Sciatic nerve (tissue), 2 donors: ENCODE results near the gene MAST4. TPM values are rescaled to one million over a fixed set of nuclear protein-coding genes. Genes with fewer than 3 reads are reported as not detected.
A peak's percentile ranks its signal among the peaks of the same experiment; 100 is the strongest.

Experiments
- ATAC-seq: fragments of 200-7000 bp; cut with Tn5 transposase; one replicate; pipeline ENCODE4 v1.9.1; 2020; ENCODE audit warnings: mild to moderate bottlenecking, moderate library complexity
- DNase-seq: peaks from one replicate; pipeline ENCODE4 v3.0.0-alpha.2; 2020; ENCODE audit warnings: low spot score
- intact Hi-C: fragments of 100-400 bp; cut with DNase I; formaldehyde crosslinking; loops from one replicate; pipeline ENCODE4 v1.14.2; 2022
- total RNA-seq: library from RNA; stranded (reverse); fragmentation: NEBNext Ultra II Directional; extraction: Animal tissue kit (Norgen Biotek cat#: 25700); gene quantifications from one replicate; pipeline ENCODE4 v1.2.1, GENCODE V29; 2021
- donor health status: DM: no; HTN: no; CAD: no.
- donor health status: DM: no; HTN: no; CAD: no.

MAST4 gene
- total RNA-seq, 1 donor from 2014 or later, result 47.9 TPM

GRCh38 chr5:67058998-67059743 is 463.0 kb downstream of the MAST4 start:
- intact Hi-C loops, result no loop called here
- DNase-seq, result no peak
- peak; percentile 61 for ATAC-seq

GRCh38 chr5:67059744-67060490 is 463.7 kb downstream of the MAST4 start:
- ATAC-seq, result no peak
- DNase-seq, result no peak
- intact Hi-C loops, result no loop called here

GRCh38 chr5:67061511-67061910 is 465.3 kb downstream of the MAST4 start:
- ATAC-seq (no peak), DNase-seq (no peak)
- intact Hi-C loops, result no loop called here

- intact Hi-C loops, result no loop called here
- DNase-seq (no peak), ATAC-seq (no peak)
Observed at GRCh38 chr5:67063055-67063454, 466.9 kb downstream of the MAST4 start.

GRCh38 chr5:67063791-67064190 is 467.6 kb downstream of the MAST4 start:
- DNase-seq, result no peak
- no peak for ATAC-seq
- intact Hi-C loops, result no loop called here

GRCh38 chr5:67065237-67065636 is 469.0 kb downstream of the MAST4 start:
- ATAC-seq (no peak), DNase-seq (no peak)
- intact Hi-C loops, result no loop called here

- DNase-seq (no peak), ATAC-seq (no peak)
- intact Hi-C loops, result no loop called here
Observed at GRCh38 chr5:67065696-67066095, 469.5 kb downstream of the MAST4 start.

GRCh38 chr5:67066815-67067214 is 470.6 kb downstream of the MAST4 start:
- ATAC-seq (no peak), DNase-seq (no peak)
- intact Hi-C loops, result no loop called here

- no peak for ATAC-seq
- intact Hi-C loops, result no loop called here
- no peak for DNase-seq
Observed at GRCh38 chr5:67073045-67073680, 477.0 kb downstream of the MAST4 start.

GRCh38 chr5:67077296-67077695 is 481.1 kb downstream of the MAST4 start:
- DNase-seq (no peak), ATAC-seq (no peak)
- intact Hi-C loops, result no loop called here

- no peak for DNase-seq
- intact Hi-C loops, result no loop called here
- no peak for ATAC-seq
Observed at GRCh38 chr5:67081261-67081660, 485.1 kb downstream of the MAST4 start.

- no peak for DNase-seq
- intact Hi-C loops, result no loop called here
- no peak for ATAC-seq
Observed at GRCh38 chr5:67082941-67083340, 486.7 kb downstream of the MAST4 start.

GRCh38 chr5:67085616-67086015 is 489.4 kb downstream of the MAST4 start:
- intact Hi-C loops, result no loop called here
- ATAC-seq, result no peak
- DNase-seq, result no peak

- ATAC-seq, result peak; percentile 64
- no peak for DNase-seq
- intact Hi-C loops, result no loop called here
Observed at GRCh38 chr5:67089200-67089725, 493.1 kb downstream of the MAST4 start.

GRCh38 chr5:67090040-67090439 is 493.8 kb downstream of the MAST4 start:
- intact Hi-C loops, result no loop called here
- ATAC-seq, result no peak
- DNase-seq, result no peak

- no peak for DNase-seq
- ATAC-seq, result no peak
- intact Hi-C loops, result no loop called here
Observed at GRCh38 chr5:67090593-67090992, 494.4 kb downstream of the MAST4 start.

- intact Hi-C loops, result no loop called here
- ATAC-seq, result no peak
Observed at GRCh38 chr5:67092535-67092934, 496.3 kb downstream of the MAST4 start.

GRCh38 chr5:67093279-67093678 is 497.1 kb downstream of the MAST4 start:
- intact Hi-C loops, result no loop called here
- DNase-seq, result no peak
- no peak for ATAC-seq

More at GRCh38 chr5:67092535-67092934, 496.3 kb downstream of the MAST4 start:
- no peak for DNase-seq

GRCh38 chr5:67094476-67095300 is 498.5 kb downstream of the MAST4 start:
- DNase-seq (no peak), ATAC-seq (peak; percentile 70)
- intact Hi-C loops, result no loop called here
